SH-SY5Y (cell line): ENCODE data around the gene LCN10.

ENCODE experiments used
- GATA2 ChIP-seq: IDR thresholded peaks from 2 replicates; pipeline ENCODE4 v1.6.1; 2011; ENCODE audit warnings: mild to moderate bottlenecking, low read depth, low read length
- GATA3 ChIP-seq: IDR thresholded peaks from 2 replicates; pipeline ENCODE4 v1.6.1; 2011; ENCODE audit warnings: low read depth, mild to moderate bottlenecking, low read length, moderate library complexity

- no peak for TF ChIP-seq GATA2
- no peak for TF ChIP-seq GATA3
Measured at GRCh38 chr9:136742591-136743391, at the start of gene LCN10.
